Measurements from ENCODE around the gene NLRP6.

DNA sequence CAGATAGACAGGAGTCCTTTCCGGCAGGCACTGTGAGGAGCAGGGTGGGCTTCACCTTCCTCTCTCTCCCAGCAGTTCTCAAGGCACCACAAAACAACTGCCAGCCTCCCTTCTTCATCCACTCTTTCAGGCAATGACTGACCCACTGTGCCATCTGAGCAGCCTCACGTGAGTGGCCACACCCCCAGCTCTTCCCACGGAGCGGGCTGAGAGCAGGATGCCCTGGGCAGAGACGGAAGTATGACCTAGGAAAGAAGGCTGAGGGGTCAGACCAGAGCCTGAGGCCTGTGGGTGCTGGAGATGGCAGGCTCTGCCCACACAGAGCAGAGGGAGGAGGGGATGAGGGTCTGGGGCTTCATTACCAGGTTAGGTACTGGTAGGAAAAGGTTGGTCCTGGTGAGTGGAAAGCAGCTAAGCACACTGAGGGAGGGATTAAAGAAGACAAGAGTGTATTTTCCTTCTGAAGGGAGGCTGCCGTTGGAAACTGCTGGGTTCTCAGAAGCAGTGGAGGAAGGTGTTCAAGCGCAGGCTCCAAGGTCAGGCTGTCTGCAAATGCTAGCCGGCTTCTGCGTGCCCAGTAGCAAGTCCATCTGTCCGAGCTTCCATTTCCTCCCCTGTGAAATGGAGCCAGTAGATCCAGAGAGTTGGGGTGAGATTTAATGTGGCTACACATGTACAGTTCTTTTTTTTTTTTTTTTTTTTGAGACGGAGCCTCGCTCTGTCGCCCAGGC is 4.6 kb downstream of the NLRP6 start:
- TF ChIP-seq, protein P1, sequence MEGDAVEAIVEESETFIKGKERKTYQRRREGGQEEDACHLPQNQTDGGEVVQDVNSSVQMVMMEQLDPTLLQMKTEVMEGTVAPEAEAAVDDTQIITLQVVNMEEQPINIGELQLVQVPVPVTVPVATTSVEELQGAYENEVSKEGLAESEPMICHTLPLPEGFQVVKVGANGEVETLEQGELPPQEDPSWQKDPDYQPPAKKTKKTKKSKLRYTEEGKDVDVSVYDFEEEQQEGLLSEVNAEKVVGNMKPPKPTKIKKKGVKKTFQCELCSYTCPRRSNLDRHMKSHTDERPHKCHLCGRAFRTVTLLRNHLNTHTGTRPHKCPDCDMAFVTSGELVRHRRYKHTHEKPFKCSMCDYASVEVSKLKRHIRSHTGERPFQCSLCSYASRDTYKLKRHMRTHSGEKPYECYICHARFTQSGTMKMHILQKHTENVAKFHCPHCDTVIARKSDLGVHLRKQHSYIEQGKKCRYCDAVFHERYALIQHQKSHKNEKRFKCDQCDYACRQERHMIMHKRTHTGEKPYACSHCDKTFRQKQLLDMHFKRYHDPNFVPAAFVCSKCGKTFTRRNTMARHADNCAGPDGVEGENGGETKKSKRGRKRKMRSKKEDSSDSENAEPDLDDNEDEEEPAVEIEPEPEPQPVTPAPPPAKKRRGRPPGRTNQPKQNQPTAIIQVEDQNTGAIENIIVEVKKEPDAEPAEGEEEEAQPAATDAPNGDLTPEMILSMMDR (IDR thresholded peaks at IDR 0.05) = no peak
- no peak for TF ChIP-seq RFX5 (IDR thresholded peaks at IDR 0.05; ENCODE audit: low read length)
- no peak for TF ChIP-seq POLR2AphosphoS5 (IDR thresholded peaks at IDR 0.05; ENCODE audit: low read depth, low read length)
- no peak for TF ChIP-seq SMC3 (IDR thresholded peaks at IDR 0.05; ENCODE audit: low read depth, low read length)
- TF ChIP-seq, protein P2, sequence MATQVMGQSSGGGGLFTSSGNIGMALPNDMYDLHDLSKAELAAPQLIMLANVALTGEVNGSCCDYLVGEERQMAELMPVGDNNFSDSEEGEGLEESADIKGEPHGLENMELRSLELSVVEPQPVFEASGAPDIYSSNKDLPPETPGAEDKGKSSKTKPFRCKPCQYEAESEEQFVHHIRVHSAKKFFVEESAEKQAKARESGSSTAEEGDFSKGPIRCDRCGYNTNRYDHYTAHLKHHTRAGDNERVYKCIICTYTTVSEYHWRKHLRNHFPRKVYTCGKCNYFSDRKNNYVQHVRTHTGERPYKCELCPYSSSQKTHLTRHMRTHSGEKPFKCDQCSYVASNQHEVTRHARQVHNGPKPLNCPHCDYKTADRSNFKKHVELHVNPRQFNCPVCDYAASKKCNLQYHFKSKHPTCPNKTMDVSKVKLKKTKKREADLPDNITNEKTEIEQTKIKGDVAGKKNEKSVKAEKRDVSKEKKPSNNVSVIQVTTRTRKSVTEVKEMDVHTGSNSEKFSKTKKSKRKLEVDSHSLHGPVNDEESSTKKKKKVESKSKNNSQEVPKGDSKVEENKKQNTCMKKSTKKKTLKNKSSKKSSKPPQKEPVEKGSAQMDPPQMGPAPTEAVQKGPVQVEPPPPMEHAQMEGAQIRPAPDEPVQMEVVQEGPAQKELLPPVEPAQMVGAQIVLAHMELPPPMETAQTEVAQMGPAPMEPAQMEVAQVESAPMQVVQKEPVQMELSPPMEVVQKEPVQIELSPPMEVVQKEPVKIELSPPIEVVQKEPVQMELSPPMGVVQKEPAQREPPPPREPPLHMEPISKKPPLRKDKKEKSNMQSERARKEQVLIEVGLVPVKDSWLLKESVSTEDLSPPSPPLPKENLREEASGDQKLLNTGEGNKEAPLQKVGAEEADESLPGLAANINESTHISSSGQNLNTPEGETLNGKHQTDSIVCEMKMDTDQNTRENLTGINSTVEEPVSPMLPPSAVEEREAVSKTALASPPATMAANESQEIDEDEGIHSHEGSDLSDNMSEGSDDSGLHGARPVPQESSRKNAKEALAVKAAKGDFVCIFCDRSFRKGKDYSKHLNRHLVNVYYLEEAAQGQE (IDR thresholded peaks at IDR 0.05; ENCODE audit: low read depth, low read length) = no peak
- no peak for TF ChIP-seq TAF1 (IDR thresholded peaks at IDR 0.05; ENCODE audit: borderline replicate concordance, low read depth, low read length)
- TF ChIP-seq RCOR1 (IDR thresholded peaks at IDR 0.05; ENCODE audit: low read length) = no peak
- no peak for TF ChIP-seq EP300 (IDR thresholded peaks at IDR 0.05; ENCODE audit: borderline replicate concordance in 1 of 2, low read depth in 1 of 2, low read length in 1 of 2)
- TF ChIP-seq JUND (IDR thresholded peaks at IDR 0.05) = no peak

Measured in SK-N-SH (cell line).